Ecto neural progenitor cell (in vitro differentiated cells): ENCODE measurements around the gene UGT1A3.

ENCODE experiments used
- DNase-seq: peaks from one replicate; pipeline ENCODE4 v3.0.0-alpha.2; 2018; ENCODE audit warnings: low spot score

Gene UGT1A3

DNA sequence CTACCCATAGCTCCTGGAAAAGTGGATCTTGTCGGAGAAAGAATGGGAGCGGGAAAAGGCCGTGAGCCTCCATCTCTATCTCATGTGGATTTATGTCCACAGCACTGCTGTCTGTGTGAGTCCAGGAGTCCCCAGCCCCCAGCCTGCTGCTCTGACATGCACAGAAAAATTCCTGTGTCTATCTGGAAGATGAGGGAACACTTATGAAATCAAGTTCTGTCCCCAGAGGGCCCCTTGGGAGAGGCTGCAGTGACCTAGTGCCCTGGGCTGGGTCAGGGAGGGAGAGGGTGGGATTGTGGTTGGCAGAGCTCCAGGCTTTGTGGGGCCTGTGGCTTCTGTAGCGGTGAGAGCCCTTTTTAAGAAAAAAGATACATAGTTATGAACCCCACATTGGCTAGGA, 87.9 kb downstream of the UGT1A3 start:
- no peak for DNase-seq

DNA sequence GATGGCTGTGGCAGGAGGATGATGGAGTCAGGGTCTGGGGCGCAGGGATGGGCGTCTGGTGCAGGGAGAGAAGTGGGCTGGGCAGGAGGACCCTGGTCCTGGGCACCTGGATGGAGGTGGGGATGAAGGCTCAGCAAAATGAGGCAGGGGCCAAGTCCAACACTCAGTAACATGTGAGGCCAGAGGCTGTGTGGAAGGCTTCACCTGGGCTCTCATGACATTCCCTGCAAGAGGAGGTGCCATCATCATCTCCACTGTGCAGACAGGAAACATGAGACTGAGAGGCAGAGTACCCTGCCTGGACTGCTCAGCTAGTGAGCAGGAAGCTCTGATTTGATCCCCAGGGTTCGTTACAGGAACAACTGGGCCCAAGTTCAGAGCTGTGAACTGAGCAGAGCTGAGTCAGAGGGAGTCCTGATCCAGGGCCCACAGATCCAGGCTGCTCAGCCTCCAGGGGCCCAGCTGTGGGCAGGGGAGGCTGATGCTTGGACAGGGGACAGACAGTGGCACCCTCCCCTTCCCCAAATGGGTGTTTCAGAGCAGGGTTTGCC, 88.6 kb downstream of the UGT1A3 start:
- DNase-seq, result no peak

DNA sequence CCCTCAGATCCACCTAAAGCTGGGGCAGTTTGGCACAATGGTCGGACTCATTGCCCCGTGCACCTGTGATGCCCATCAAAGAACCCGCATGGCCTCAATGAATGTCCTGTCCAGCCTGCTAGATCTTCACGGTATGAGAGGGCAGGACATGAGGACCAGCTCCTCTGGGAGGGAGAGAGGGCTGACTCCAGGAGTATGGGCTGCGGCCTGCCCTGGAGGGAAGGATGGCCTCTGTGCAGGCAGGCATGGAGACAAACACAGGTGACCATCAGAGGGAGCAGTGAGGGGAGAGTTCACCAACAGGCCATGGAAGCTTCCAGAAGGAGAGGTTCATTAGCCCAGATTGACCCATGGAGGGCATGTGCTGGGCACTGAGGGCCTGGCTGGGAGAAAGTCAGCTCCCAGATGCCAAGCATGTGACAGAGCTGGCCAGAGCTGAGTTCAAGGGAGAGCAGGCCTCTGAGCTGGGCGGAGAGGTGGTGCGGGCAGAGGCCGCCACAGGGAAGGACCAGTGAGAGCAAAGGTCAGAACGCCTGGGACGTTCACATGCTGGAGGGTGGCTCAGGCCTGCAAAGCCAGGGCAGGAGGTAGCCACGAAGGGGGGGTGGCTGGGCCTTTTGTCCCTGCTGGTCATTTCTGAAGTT, 89.3 kb downstream of the UGT1A3 start:
- DNase-seq, result no peak

- DNase-seq, result no peak
Observed at GRCh38 chr2:233818639-233819621, 90.1 kb downstream of the UGT1A3 start.

GRCh38 chr2:233819884-233820773, 91.3 kb downstream of the UGT1A3 start:
- peak; percentile 29 for DNase-seq

DNA sequence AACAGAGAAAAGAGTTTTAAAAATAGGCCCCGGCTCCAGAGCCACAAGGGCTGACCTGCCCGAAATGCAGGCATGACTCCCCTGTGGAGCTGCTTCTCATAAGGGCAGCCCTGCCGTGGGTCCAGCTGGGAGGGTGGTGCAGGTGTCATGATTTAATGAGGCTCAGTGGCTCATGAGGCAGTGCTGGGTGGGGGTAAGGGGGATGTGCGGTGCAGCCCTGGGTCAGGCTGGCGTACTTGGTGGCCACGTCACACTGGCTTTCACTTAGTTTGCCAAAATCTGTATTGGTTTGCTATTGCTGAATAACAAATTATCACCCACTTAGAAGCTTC, 91.9 kb downstream of the UGT1A3 start:
- DNase-seq, result peak; percentile 34

- peak; percentile 32 for DNase-seq
Observed at GRCh38 chr2:233821196-233821595, 92.4 kb downstream of the UGT1A3 start.

DNA sequence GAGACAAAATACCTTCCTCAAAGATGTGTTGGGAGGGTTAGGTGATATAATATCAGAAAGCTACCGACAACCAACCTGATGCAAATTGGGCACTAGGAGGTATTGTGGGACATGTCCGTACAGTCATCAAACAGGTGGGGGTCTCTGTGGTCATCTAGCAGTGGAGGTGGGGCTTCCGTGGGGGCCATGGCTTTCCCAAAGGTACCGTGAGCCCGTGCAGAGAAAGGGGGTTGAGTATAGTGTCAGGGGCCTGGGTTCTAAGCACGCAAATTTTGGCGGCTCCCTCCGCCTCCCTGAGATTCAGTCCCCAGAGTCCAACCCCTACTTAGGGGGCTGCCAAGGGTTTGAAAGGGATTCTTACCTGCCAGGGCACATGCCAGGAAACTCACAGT, 92.9 kb downstream of the UGT1A3 start:
- DNase-seq, result peak; percentile 17

- DNase-seq, result peak; percentile 42
Observed at GRCh38 chr2:233822101-233822771, 93.4 kb downstream of the UGT1A3 start.
